AG04450 (cell line): ENCODE measurements around the gene SLIT3. TPM values are rescaled to one million over a fixed set of nuclear protein-coding genes. Genes with fewer than 3 reads are reported as not detected.

Experiments
- CTCF ChIA-PET: fragments of 300-600, 350-600 bp; formaldehyde crosslinking; extraction: SDS; loops from one replicate; lab custom pipeline; 2022; ENCODE audit warnings: antibody characterized with exemption, inconsistent platforms; lab: Charles Lee
- POLR2A ChIA-PET: fragments of 350-600 bp; formaldehyde crosslinking; extraction: SDS; loops from one replicate; lab custom pipeline; 2021; ENCODE audit warnings: antibody characterized with exemption, inconsistent platforms; lab: Yijun Ruan, JAX
- DNase-seq: peaks from one replicate; pipeline ENCODE4 v3.0.0-alpha.2; 2011; ENCODE audit warnings: low read depth, low spot score
- H3K27ac ChIP-seq: one replicate; pipeline ENCODE4 v1.5.1; 2012; ENCODE audit warnings: low read depth, low read length, control low read depth
- H3K27me3 ChIP-seq: one replicate; pipeline ENCODE4 v1.6.0; 2012; ENCODE audit warnings: low read length; ENCODE audit not compliant: control insufficient read depth, insufficient read depth
- H3K4me3 ChIP-seq: 2 replicates; pipeline ENCODE4 v1.5.1; 2011; ENCODE audit warnings: mild to moderate bottlenecking, low read depth, low read length, control low read depth
- H3K9me3 ChIP-seq: 2 replicates; pipeline ENCODE4 v1.5.1; 2012; ENCODE audit warnings: low read length; ENCODE audit not compliant: control insufficient read depth, insufficient read depth
- polyA plus RNA-seq: library from polyadenylated mRNA; depleted of rRNA; stranded (reverse); fragments of >200 nt; gene quantifications from 2 replicates; pipeline ENCODE4 v1.2.3, GENCODE V29; 2011
- TF ChIP-seq, protein P1 (sequence below): IDR thresholded peaks from 2 replicates; pipeline ENCODE4 v1.5.1; 2011; ENCODE audit warnings: low read depth, low read length, control low read depth, inconsistent platforms

The SLIT3 gene
- polyA plus RNA-seq, 1 experiment: 0.26 TPM

DNA sequence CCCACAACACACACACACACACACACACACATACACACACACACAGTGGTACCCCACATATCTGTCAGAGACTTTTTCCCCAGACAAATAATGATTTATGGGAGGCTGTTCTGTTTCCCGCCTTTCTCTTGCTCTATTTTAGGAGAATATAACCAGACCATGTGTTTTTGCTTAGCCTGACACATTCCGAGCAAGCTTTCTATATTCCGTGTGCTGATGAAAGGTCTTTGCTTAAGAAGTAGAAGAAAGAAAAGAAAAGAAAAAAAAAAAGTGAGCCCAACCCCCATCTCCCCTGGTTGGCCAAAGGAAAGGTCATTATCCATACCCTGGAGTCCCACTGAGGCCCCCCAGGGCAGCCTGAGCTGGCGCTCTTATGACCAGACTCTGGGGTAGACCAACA lies 338.6 kb downstream of the SLIT3 start:
- ChIA-PET POLR2A (no interaction called here), CTCF (interaction anchor here (0.9 kb wide), 1 partner anchor 25 kb away, joined by 5 read pairs; no protein-coding TSS in a partner anchor)
- DNase-seq: no peak
- Histone ChIP-seq H3K4me3 (no peak overlapping the region), H3K27me3 (no peaks in the 10 kb centered on the region), H3K27ac (no peak overlapping the region), H3K9me3 (no peaks in the 10 kb centered on the region)
- TF ChIP-seq, protein P1, sequence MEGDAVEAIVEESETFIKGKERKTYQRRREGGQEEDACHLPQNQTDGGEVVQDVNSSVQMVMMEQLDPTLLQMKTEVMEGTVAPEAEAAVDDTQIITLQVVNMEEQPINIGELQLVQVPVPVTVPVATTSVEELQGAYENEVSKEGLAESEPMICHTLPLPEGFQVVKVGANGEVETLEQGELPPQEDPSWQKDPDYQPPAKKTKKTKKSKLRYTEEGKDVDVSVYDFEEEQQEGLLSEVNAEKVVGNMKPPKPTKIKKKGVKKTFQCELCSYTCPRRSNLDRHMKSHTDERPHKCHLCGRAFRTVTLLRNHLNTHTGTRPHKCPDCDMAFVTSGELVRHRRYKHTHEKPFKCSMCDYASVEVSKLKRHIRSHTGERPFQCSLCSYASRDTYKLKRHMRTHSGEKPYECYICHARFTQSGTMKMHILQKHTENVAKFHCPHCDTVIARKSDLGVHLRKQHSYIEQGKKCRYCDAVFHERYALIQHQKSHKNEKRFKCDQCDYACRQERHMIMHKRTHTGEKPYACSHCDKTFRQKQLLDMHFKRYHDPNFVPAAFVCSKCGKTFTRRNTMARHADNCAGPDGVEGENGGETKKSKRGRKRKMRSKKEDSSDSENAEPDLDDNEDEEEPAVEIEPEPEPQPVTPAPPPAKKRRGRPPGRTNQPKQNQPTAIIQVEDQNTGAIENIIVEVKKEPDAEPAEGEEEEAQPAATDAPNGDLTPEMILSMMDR: no peak

GRCh38 chr5:168961681-168962080 lies 339.3 kb downstream of the SLIT3 start:
- Histone ChIP-seq H3K27ac (no peak overlapping the region), H3K4me3 (no peak overlapping the region), H3K9me3 (no peaks in the 10 kb centered on the region), H3K27me3 (no peaks in the 10 kb centered on the region)
- ChIA-PET POLR2A (no interaction called here), CTCF (interaction anchor here (0.6 to 1.7 kb wide), 2 partner anchors 15 to 67 kb away, joined by 3 to 4 read pairs; no protein-coding TSS in a partner anchor)
- no peak for DNase-seq
- TF ChIP-seq, protein P1: no peak

- CTCF ChIA-PET: interaction anchor here (0.8 to 1.7 kb wide), 4 partner anchors 13 to 621 kb away, joined by 3 to 7 read pairs (median 4); no protein-coding TSS in a partner anchor
- H3K27ac ChIP-seq: no peak overlapping the region
- no peak for DNase-seq
- H3K27me3 ChIP-seq: no peaks in the 10 kb centered on the region
- no peak overlapping the region for H3K4me3 ChIP-seq
- TF ChIP-seq, protein P1: no peak
- POLR2A ChIA-PET: no interaction called here
- no peaks in the 10 kb centered on the region for H3K9me3 ChIP-seq
Measured at GRCh38 chr5:168960497-168960896, 340.4 kb downstream of the SLIT3 start.

DNA sequence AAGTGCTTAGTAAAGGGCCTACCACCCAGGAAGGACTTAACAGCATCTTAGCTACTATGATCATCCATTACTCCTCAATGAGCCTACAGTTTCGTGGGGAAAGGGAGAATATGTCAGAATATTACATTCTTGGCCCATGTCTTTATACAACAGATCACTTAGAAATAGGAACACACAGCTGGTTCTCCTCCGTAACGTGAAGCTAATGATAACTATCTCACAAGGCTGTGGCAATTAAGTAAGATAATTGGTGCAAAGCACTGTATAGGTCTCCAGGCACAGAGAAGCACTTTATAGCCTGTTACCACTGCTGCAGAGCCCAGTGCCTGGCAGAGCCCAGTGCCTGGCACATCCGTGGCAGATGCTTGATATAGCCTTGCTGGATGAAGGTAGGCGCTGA lies 347.6 kb downstream of the SLIT3 start:
- ChIA-PET POLR2A (no interaction called here), CTCF (no interaction called here)
- TF ChIP-seq, protein P1: no peak
- H3K27ac ChIP-seq: no peak overlapping the region
- H3K4me3 ChIP-seq: no peak overlapping the region
- no peaks in the 10 kb centered on the region for H3K9me3 ChIP-seq
- H3K27me3 ChIP-seq: no peaks in the 10 kb centered on the region
- DNase-seq: no peak

DNA sequence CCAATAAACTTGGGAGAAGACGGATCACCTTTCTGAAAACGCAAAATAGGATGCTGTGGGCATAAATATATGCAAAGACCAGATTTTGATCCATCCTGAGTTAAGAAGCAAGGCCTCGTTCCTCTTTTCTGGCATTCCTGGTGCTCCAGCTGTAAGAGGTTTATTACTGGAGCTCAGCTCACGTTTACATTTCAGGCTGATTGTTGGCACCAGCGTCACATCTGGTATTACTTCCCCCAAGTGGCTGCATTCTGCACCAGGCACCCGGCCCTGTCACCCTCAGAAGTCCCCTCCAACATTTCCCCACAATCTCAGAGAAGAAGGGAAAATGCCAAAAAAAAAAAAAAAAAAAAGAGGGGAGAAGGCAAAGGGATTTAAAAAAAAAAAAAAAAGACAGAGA lies 348.7 kb downstream of the SLIT3 start:
- ChIA-PET CTCF (interaction anchor here (0.5 to 1.1 kb wide), 2 partner anchors 35 to 189 kb away, joined by 3 to 5 read pairs; no protein-coding TSS in a partner anchor), POLR2A (no interaction called here)
- no peak for DNase-seq
- no peak overlapping the region for H3K27ac ChIP-seq
- H3K9me3 ChIP-seq: no peaks in the 10 kb centered on the region; the same call in 1 of the 2 replicates
- H3K4me3 ChIP-seq: no peak overlapping the region
- TF ChIP-seq, protein P1: no peak
- no peaks in the 10 kb centered on the region for H3K27me3 ChIP-seq
